GM12873 (cell line): ENCODE measurements around the gene CYP4F3.

Experiments
- TF ChIP-seq, protein P1 (sequence below): IDR thresholded peaks from 2 replicates; pipeline ENCODE4 v1.5.1; 2012; ENCODE audit warnings: low read depth, mild to moderate bottlenecking, moderate library complexity, low read length, control low read depth; ENCODE audit not compliant: insufficient read depth; ENCODE audit errors: missing control alignments

CYP4F3 gene, protein sequence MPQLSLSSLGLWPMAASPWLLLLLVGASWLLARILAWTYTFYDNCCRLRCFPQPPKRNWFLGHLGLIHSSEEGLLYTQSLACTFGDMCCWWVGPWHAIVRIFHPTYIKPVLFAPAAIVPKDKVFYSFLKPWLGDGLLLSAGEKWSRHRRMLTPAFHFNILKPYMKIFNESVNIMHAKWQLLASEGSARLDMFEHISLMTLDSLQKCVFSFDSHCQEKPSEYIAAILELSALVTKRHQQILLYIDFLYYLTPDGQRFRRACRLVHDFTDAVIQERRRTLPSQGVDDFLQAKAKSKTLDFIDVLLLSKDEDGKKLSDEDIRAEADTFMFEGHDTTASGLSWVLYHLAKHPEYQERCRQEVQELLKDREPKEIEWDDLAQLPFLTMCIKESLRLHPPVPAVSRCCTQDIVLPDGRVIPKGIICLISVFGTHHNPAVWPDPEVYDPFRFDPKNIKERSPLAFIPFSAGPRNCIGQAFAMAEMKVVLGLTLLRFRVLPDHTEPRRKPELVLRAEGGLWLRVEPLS

DNA sequence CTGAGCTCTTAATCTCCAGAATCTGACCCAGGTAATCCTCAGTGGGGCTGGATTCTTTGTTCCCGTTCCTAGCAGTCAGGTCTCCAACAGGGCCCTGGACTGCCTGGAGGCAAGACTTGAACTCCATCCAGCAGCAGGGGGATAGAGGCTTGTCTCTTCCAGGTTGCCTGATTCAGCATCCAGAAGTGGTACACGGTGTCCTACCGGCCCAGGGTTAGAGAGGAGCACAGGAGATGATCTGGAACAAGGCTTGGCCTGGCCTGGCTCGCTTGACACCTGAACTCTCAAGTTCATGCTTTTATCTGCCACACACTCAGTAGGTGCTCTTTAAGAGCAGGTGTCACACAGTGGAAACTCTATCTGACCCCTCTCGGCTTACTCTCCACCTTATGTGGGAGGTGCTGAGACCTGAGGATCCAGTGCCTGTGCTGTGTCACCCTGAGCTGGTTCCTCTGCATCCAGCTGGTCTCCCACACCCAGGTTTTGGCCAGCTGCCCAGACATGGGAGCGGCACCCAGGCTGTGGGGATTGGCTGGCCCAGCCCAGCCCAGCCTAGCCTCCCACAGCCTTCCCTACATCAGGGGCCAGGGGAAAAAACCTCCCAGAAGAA lies at the start of gene CYP4F3:
TSS of gene CYP4F3 (plus strand) at position 604 of the 610 bp plus-strand sequence. CDS start 519 bp downstream, outside the sequence.
- TF ChIP-seq, protein P1, sequence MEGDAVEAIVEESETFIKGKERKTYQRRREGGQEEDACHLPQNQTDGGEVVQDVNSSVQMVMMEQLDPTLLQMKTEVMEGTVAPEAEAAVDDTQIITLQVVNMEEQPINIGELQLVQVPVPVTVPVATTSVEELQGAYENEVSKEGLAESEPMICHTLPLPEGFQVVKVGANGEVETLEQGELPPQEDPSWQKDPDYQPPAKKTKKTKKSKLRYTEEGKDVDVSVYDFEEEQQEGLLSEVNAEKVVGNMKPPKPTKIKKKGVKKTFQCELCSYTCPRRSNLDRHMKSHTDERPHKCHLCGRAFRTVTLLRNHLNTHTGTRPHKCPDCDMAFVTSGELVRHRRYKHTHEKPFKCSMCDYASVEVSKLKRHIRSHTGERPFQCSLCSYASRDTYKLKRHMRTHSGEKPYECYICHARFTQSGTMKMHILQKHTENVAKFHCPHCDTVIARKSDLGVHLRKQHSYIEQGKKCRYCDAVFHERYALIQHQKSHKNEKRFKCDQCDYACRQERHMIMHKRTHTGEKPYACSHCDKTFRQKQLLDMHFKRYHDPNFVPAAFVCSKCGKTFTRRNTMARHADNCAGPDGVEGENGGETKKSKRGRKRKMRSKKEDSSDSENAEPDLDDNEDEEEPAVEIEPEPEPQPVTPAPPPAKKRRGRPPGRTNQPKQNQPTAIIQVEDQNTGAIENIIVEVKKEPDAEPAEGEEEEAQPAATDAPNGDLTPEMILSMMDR, result no peak

DNA sequence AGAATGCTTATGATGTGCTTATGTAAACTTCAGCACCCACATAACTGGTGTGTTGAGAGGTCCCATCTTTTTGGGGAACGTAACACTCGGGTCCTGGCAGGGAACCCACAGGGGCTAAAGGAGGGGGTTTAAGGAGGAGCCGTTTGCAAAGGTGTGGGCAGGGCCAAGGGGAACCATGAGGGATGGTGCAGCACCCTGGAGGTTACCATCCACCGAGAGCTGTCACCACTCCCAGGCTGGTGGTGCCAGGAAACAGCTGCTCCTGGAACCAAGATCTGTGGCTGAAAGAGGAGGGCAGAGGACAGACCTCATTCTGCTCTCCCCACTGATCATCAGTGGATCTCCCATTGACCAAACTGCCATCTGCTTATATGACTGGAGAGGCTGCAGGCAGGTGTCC lies 48.9 kb upstream of the CYP4F3 start:
- TF ChIP-seq, protein P1, result no peak

DNA sequence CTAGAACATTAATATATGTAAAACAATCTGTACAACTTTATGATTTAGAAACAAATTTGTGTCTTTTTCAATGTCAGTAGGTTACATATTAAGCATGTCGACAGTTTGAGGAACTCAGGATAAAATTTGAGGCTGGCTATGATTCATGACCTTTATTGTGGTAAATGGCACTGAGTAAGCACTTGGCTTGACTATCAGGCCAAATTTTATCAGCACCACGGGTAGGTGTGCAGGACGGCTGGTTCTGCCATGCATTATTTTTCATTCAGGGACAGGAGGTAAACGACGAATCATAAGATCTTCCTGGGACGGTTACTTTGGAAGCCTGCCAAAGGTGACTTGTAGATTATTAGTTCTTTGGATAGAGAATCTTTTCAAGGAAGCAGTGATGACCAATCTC lies 45.6 kb upstream of the CYP4F3 start:
- TF ChIP-seq, protein P1, result no peak

DNA sequence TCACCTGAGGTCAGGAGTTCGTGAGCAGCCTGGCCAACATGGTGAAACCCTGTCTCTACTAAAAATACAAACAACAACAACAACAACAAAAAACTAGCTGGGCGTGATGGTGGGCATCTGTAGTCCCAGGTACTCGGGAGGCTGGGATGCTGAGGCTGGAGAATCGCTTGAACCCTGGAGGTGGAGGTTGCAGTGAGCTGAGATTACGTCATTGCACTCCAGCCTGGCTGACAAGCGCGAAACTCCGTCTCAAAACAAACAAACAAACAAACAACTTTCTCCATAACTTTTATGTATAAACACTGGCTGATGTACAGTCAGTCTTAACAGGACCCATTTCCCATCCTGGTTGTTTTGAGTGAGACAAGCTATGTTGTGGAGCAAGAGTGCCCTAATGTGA lies 31.4 kb upstream of the CYP4F3 start:
- TF ChIP-seq, protein P1, result no peak

DNA sequence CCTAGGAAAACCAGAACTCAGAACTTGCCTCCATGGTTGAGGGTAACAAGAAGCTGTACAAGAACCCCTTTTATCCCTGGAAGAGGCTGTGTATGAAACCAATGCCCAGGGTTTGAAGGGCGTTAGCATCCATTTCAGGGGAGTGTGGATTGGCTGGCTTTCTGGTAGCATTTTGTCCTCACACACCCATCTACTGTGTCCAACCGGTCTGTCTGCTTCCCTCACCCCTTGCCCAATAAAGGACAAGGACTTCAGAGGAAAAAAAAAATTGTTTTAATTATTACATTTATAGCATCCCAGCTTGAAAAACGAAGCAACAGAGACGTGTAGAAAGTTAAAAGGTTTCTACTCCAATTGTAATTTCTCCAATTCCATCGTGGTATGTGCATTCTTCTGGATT lies 28.4 kb upstream of the CYP4F3 start:
- TF ChIP-seq, protein P1, result no peak

DNA sequence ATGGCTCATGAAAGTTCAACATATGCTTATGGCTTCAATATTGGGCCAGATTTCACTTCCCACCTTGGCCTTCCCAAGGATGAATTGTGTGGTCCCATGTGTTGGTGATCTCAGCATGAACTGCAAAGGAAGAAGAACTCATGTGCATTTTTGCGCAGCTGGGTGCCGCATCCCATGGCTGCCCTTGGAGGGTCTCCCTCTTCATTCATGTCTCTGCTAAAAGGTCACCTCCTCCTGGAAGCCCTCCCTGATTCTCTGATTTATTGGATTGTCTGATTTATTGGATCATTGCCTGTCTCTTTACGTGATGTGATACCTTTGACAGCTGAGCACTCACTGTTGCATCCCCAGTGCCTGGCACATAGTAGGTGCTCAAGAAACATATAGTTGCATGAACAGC lies 27.4 kb upstream of the CYP4F3 start:
- TF ChIP-seq, protein P1, result no peak
